CD4-positive, alpha-beta memory T cell (primary cell): Measurements from ENCODE around the gene HPN. TPM values are rescaled to one million over a fixed set of nuclear protein-coding genes. Genes with fewer than 3 reads are reported as not detected.
"Not testable (repeated sequence)": the region's sequence is repeated elsewhere in the genome, so short reads cannot be mapped to it uniquely, and the experiment has no call there.

Experiments
- CTCF ChIA-PET: fragments of 350-600 bp; sonication (Branson Sonifier 250); formaldehyde crosslinking; loops from one replicate; lab custom pipeline; 2021; ENCODE audit warnings: inconsistent platforms; ENCODE audit not compliant: partially characterized antibody; lab: Charles Lee
- POLR2A ChIA-PET: fragments of 350-600 bp; sonication (Branson Sonifier 250); formaldehyde crosslinking; loops from one replicate; lab custom pipeline; 2021; ENCODE audit not compliant: partially characterized antibody; lab: Charles Lee
- DNase-seq, 5 donors: peaks; one replicate each; pipeline versions ENCODE4 v3.0.0 to v3.0.0-alpha.2; 2020 to 2022; ENCODE audit warnings: mixed read lengths in 1 of 5
- H3K27ac ChIP-seq: one replicate; pipeline ENCODE4 v1.7.0; 2013; ENCODE audit warnings: low read depth, low read length
- H3K27me3 ChIP-seq: 2 replicates; pipeline ENCODE4 v1.7.0; 2013; ENCODE audit warnings: mild to moderate bottlenecking, low read length, moderate library complexity; ENCODE audit not compliant: insufficient read depth
- H3K36me3 ChIP-seq: 2 replicates; pipeline ENCODE4 v1.7.0; 2013; ENCODE audit warnings: mild to moderate bottlenecking, low read length, moderate library complexity; ENCODE audit not compliant: insufficient read depth
- H3K4me1 ChIP-seq: 2 replicates; pipeline ENCODE4 v1.7.0; 2013; ENCODE audit warnings: mild to moderate bottlenecking, low read length, moderate library complexity; ENCODE audit not compliant: insufficient read depth
- H3K4me3 ChIP-seq, 2 donors: one replicate each; pipeline ENCODE4 v1.7.0; 2013; ENCODE audit warnings: low read length in 2 of 2, mild to moderate bottlenecking in 1 of 2
- H3K9me3 ChIP-seq, 2 donors: one replicate each; pipeline ENCODE4 v1.7.0; 2013; ENCODE audit warnings: low read length in 2 of 2, control low read depth in 1 of 2; ENCODE audit not compliant: control insufficient read depth in 1 of 2
- H3K27ac Mint-ChIP-seq, 7 donors: one replicate each; pipeline ENCODE4 v1.8.0; 2020 to 2021; ENCODE audit warnings: mixed read lengths in 7 of 7, mild to moderate bottlenecking in 6 of 7, inconsistent platforms in 3 of 7, moderate library complexity in 3 of 7
- H3K27me3 Mint-ChIP-seq, 2 donors: one replicate each; pipeline ENCODE4 v1.8.0; 2020 to 2021; ENCODE audit warnings: mixed read lengths in 2 of 2
- H3K36me3 Mint-ChIP-seq, 2 donors: one replicate each; pipeline ENCODE4 v1.8.0; 2020 to 2021; ENCODE audit warnings: mixed read lengths in 2 of 2, inconsistent platforms in 1 of 2, mild to moderate bottlenecking in 1 of 2
- H3K4me1 Mint-ChIP-seq, 4 donors: one replicate each; pipeline ENCODE4 v1.8.0; 2020 to 2021; ENCODE audit warnings: mixed read lengths in 4 of 4, mild to moderate bottlenecking in 1 of 4
- H3K4me3 Mint-ChIP-seq, 8 donors: one replicate each; pipeline ENCODE4 v1.8.0; 2020 to 2021; ENCODE audit warnings: mixed read lengths in 8 of 8, mild to moderate bottlenecking in 7 of 8, moderate library complexity in 6 of 8, inconsistent platforms in 3 of 8
- H3K9me3 Mint-ChIP-seq, 8 donors: one replicate each; pipeline ENCODE4 v1.8.0; 2020 to 2021; ENCODE audit warnings: mixed read lengths in 8 of 8, mild to moderate bottlenecking in 5 of 8, inconsistent platforms in 3 of 8, moderate library complexity in 1 of 8
- intact Hi-C: fragments of 100-400 bp; cut with micrococcal nuclease; formaldehyde crosslinking; loops from one replicate; pipeline ENCODE4 v1.15.1; 2023
- polyA plus RNA-seq, 2 donors: library from polyadenylated mRNA; unstranded; fragments of 300-500 nt; fragmentation: Illumina TruSeq; gene quantifications; one replicate each; pipeline ENCODE4 v1.2.3, GENCODE V29; 2021
- total RNA-seq, 2 experiments: library from RNA; stranded (reverse); gene quantifications; one replicate each; pipeline ENCODE4 v1.2.3, GENCODE V29; 2021

The HPN gene
- total and polyA plus RNA-seq, 4 experiments from 2014 or later = 0.15 to 0.57 TPM; not detected in 2

DNA sequence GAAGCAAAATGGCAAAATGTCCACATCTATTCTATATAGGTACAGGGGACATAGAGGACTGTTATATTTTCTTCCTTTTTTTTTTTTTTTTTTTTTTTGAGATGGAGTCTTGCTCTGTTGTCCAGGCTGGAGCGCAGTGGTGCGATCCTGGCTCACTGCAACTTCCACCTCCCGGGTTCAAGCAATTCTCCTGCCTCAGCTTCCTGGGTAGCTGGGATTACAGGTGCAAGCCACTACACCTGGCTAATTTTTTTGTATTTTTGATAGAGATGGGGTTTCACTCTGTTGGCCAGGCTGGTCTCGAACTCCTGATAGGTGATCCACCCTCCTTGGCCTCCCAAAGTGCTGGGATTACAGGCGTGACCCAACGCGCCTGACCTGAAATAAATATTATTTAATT, 43.3 kb upstream of the HPN start:
- Mint-ChIP-seq H3K4me3 (peak overlapping the region in 7 of 8 donors; percentile 70 to 99 (median 79)), H3K4me1 (peaks cover 37 to 78% (median 58%) of the 10 kb centered on the region in 4 donors), H3K27ac (peak overlapping the region; percentile 86 to 97 (median 96)), H3K36me3 (peaks cover 0 to 15% of the 10 kb centered on the region in 2 donors)
- H3K9me3 Mint-ChIP-seq, H3K4me3 ChIP-seq, H3K27me3 Mint-ChIP-seq, DNase-seq, H3K36me3 ChIP-seq, H3K9me3 ChIP-seq, intact Hi-C loops, H3K27me3 ChIP-seq: not testable (repeated sequence)
- POLR2A ChIA-PET = interaction anchor here (3.4 to 11.0 kb wide), 2 partner anchors 13 to 14 kb away, joined by 13 to 282 read pairs; no protein-coding TSS in a partner anchor
- CTCF ChIA-PET = interaction anchor here (1.6 to 6.2 kb wide), 4 partner anchors 14 to 46 kb away, joined by 3 to 71 read pairs (median 28); no protein-coding TSS in a partner anchor
- Histone ChIP-seq H3K27ac (peak overlapping the region; percentile 63), H3K4me1 (peaks cover 64% of the 10 kb centered on the region)

DNA sequence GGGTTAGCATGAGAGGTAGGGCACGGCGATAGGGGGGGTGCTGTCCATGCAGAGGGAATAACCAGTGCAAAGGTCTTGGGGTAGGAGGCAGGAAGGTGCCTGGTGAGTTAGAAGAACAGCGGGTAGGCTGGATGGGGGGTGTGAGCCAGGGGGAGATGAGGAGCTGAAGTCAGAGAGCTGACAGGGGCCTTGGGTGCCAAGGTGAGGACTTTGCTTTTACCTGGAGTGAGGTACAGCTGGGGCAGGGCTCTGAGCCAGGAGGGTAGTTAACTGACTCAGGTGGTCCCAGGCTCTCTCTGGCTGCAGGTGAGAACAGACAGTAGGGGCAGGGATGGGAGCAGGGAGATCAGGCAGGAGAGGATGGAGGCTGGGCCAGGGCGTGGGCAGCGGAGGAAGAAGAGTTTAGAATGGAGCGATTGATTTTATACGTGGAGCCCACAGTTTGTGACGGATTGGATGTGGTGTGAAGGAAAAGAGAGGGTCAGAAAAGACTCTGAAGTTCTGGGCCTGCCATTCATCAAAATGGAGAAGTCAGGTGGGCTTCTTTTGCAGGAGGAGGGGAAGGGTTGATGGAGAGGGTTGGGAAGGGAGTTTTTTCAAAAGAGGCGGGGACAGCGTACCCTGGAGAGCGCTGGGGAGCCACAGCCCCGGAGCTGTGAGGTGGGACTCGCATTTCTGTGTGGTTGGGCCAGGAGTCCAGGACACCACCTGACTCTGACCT, 42.6 kb upstream of the HPN start:
- Histone ChIP-seq H3K27me3 (no peaks in the 10 kb centered on the region), H3K36me3 (no peaks in the 10 kb centered on the region), H3K27ac (peak overlapping the region; percentile 88), H3K9me3 (no peaks in the 10 kb centered on the region), H3K4me1 (peaks cover 72% of the 10 kb centered on the region), H3K4me3 (peak overlapping the region; percentile 50 to 83)
- H3K4me1 Mint-ChIP-seq = peaks cover 44 to 83% (median 63%) of the 10 kb centered on the region in 4 donors
- POLR2A ChIA-PET = interaction anchor here (0.8 to 11.0 kb wide), 6 partner anchors 12 to 36 kb away, joined by 3 to 282 read pairs (median 12); partner anchors contain the start of gene ZNF792
- peak overlapping the region; percentile 80 to 99 (median 88) for H3K4me3 Mint-ChIP-seq
- H3K27me3 Mint-ChIP-seq = no peaks in the 10 kb centered on the region
- no peak for DNase-seq
- intact Hi-C loops = no loop called here
- H3K9me3 Mint-ChIP-seq = no peaks in the 10 kb centered on the region
- peak overlapping the region; percentile 86 to 98 (median 97) for H3K27ac Mint-ChIP-seq
- CTCF ChIA-PET = interaction anchor here (1.6 to 6.2 kb wide), 2 partner anchors 13 to 45 kb away, joined by 3 to 71 read pairs; no protein-coding TSS in a partner anchor
- peaks cover 0 to 19% of the 10 kb centered on the region in 2 donors for H3K36me3 Mint-ChIP-seq

DNA sequence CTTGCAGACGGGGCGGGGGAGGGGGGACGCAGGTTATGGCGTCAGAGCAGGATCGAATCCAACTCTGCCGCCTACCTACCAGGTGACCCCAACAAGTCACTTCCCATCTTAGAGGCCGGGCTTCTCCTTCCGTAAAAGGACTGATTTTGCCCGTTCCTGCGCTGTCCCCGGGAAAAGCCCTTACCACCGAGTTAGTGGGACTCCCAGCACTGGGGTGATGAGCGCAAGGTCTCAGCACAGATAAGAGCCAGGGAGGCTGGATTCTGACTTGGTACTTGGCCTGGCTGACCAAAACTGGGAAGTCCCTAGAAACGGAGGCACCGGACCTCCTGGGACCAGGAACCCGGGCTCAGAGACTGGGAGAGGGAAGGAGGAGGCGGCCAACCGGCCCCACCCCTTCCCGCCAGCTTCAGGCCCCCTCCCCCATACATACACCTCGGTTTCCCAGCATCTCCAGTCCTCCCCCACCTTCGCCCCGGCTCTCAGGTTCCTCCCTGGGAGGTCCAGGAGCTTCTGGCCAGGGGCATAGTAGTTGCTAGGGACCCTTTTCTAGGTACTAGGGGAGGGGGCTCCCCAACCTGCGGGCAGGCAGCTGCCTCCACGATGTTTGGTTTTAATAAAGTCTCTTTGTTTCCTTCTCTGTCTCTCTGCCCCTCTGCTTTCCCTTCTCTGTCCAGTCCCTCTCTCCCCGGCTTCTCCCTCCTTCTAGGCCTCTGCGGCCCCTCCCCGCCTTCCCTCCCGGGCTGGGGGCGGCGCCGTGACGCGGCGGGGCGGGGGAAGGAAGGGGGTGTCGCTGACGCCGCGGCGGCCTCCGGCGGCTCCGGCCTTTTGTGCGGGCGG, 41.8 kb upstream of the HPN start, which contains the start of gene GRAMD1A:
Gene GRAMD1A, plus strand, starts transcription at position 826 of the 840 bp plus-strand sequence. CDS start 156 bp downstream, outside the sequence.
- Mint-ChIP-seq H3K4me3 (peak within 1 kb of the TSS; percentile 94 to 99 (median 99)), H3K4me1 (peaks cover 48 to 86% (median 67%) of the 10 kb centered on the region in 4 donors), H3K27ac (peak within 1 kb of the TSS; percentile 88 to 99 (median 98)), H3K27me3 (no peaks in the 10 kb centered on the region), H3K36me3 (peaks cover 0 to 24% of the 10 kb centered on the region in 2 donors), H3K9me3 (no peaks in the 10 kb centered on the region)
- Histone ChIP-seq H3K27me3 (no peaks in the 10 kb centered on the region), H3K9me3 (no peaks in the 10 kb centered on the region), H3K4me1 (peaks cover 79% of the 10 kb centered on the region), H3K27ac (peak within 1 kb of the TSS; percentile 88), H3K36me3 (no peaks in the 10 kb centered on the region), H3K4me3 (peak within 1 kb of the TSS; percentile 50 to 83)
- DNase-seq = peak; percentile 52 to 69 (median 59)
- ChIA-PET CTCF (interaction anchor here (0.6 to 6.2 kb wide), 3 partner anchors 13 to 27 kb away, joined by 3 to 71 read pairs (median 47); no protein-coding TSS in a partner anchor), POLR2A (interaction anchor here (0.8 to 11.0 kb wide), 10 partner anchors 9 to 1215 kb away, joined by 3 to 282 read pairs (median 6); partner anchors contain the start of genes SCN1B, ZNF146, ZNF565 and ZNF792)
- intact Hi-C loops = loop anchor here (5.0 kb wide), 1 partner anchor 43 kb away; the partner anchor contains the start of gene HPN

DNA sequence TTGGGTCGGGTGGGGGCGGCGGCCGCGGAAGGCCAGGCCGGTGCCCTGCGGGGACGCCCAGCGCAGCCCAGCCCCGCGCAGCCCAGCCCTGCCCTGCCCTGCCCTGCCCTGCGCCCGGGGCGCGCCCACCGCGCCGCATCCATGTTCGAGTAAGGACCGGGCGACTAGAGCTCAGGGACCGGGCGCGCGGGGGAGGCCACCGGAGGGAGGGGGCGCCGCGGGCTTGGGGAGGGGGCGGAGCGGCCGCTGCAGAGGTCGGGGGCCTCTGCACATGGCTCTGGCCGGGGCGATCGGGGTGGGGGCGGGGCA, 41.2 kb upstream of the HPN start:
- Histone ChIP-seq H3K9me3 (no peaks in the 10 kb centered on the region), H3K4me3 (peak overlapping the region in 1 of 2 donors; percentile 83), H3K27me3 (no peaks in the 10 kb centered on the region), H3K36me3 (peaks cover under 1% of the 10 kb centered on the region), H3K4me1 (peaks cover 85% of the 10 kb centered on the region), H3K27ac (peak overlapping the region; percentile 88)
- DNase-seq = no peak
- ChIA-PET CTCF (interaction anchor here (0.6 to 6.2 kb wide), 4 partner anchors 12 to 28 kb away, joined by 3 to 71 read pairs (median 25); no protein-coding TSS in a partner anchor), POLR2A (interaction anchor here (0.8 to 11.0 kb wide), 12 partner anchors 9 to 1214 kb away, joined by 3 to 282 read pairs (median 7); partner anchors contain the start of genes SCN1B, ZNF146, ZNF565 and ZNF792)
- no peaks in the 10 kb centered on the region for H3K9me3 Mint-ChIP-seq
- intact Hi-C loops = loop anchor here (5.0 kb wide), 1 partner anchor 42 kb away; the partner anchor contains the start of gene HPN
- peaks cover 0 to 26% of the 10 kb centered on the region in 2 donors for H3K36me3 Mint-ChIP-seq
- no peaks in the 10 kb centered on the region for H3K27me3 Mint-ChIP-seq
- H3K4me3 Mint-ChIP-seq = peak overlapping the region in 2 of 8 donors; percentile 41 to 99
- peak overlapping the region in 1 of 7 donors; percentile 86 for H3K27ac Mint-ChIP-seq
- peaks cover 50 to 84% (median 70%) of the 10 kb centered on the region in 4 donors for H3K4me1 Mint-ChIP-seq

DNA sequence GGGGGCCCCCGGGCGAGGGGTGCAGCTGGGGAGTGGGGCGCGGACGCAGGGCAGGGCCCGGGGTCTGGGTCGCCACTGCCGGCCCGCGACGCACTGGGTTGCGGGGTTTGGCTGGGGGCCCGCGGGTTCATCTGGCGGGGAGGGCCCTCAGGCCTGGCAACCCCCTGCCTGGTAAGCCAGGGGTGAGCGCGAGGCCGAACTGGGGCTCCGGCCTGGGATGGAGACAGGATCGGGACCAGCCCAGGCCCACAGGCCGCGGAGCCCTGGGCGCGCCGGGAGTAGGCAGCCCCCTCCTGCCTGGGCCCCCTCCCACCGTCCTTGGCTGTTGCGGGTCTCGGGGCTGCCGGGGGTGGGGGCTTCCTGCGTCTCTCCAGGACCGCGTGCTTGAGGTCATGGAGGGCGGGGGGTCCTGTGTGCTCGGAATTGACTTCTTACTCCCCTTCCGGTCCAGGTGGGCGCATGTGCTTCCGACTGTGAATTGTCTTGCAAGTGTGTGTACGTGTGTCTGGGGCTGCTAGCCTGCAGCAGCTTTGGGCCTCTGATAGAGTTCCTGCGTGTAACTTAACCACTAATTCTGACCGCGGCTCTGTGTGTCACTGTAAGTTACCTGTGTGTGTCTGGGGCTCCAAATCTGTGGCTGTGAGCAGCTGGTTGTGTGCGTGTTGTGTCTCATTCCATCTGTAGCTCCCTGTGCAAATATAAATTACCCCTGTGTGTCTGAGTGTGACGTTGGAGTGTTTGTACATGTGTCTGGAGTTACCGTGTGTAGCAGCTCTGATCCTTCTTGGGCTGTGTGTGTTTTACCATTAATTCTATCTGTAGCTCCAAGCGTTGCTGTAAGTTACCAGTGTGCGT, 40.6 kb upstream of the HPN start:
- intact Hi-C loops = loop anchor here (1.0 to 5.0 kb wide), 3 partner anchors 13 to 41 kb away; partner anchors contain the start of gene HPN
- H3K9me3 Mint-ChIP-seq = no peaks in the 10 kb centered on the region
- H3K36me3 Mint-ChIP-seq = peaks cover 0 to 28% of the 10 kb centered on the region in 2 donors

More for the DNA sequence above, 40.6 kb upstream of the HPN start:
- Mint-ChIP-seq H3K27me3 (no peaks in the 10 kb centered on the region), H3K4me3 (peak overlapping the region; percentile 94 to 99 (median 99)), H3K4me1 (peaks cover 50 to 86% (median 70%) of the 10 kb centered on the region in 4 donors), H3K27ac (peak overlapping the region; percentile 88 to 99 (median 98))
- DNase-seq = peak; percentile 56 to 89 (median 60)
- H3K36me3 ChIP-seq = peaks cover 7% of the 10 kb centered on the region
- H3K4me1 ChIP-seq = peaks cover 85% of the 10 kb centered on the region
- peak overlapping the region; percentile 88 for H3K27ac ChIP-seq
- H3K9me3 ChIP-seq = no peaks in the 10 kb centered on the region
- peak overlapping the region; percentile 32 to 83 for H3K4me3 ChIP-seq
- CTCF ChIA-PET = interaction anchor here (1.2 to 6.2 kb wide), 3 partner anchors 11 to 28 kb away, joined by 3 to 71 read pairs (median 47); no protein-coding TSS in a partner anchor
- POLR2A ChIA-PET = interaction anchor here (0.8 to 11.0 kb wide), 13 partner anchors 10 to 1214 kb away, joined by 3 to 282 read pairs (median 6); partner anchors contain the start of genes ZNF146, ZNF565 and ZNF792
- no peaks in the 10 kb centered on the region for H3K27me3 ChIP-seq
